ENCODE results near the gene PAPPA.

PAPPA gene

DNA sequence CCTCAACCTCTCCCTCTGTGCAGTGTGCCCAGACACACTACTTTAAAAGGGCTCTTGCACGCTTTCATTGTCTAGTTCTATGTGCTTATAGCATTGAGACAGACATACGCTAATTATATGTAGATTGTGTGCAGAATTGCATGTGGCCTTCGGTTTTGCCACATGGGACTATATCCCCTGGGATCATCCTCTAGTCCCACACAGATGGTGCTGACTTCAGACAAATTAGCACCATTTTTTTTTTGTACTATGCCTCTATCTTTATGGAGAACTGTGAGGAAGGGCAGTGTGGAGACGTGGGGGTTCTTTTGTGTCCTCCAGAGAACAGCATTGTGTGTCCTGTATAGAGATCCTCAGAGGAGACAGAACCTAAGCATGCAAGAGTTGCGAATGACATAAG lies 29.3 kb downstream of the PAPPA start:
- DNase-seq (ENCODE audit: low read depth), result no peak

DNA sequence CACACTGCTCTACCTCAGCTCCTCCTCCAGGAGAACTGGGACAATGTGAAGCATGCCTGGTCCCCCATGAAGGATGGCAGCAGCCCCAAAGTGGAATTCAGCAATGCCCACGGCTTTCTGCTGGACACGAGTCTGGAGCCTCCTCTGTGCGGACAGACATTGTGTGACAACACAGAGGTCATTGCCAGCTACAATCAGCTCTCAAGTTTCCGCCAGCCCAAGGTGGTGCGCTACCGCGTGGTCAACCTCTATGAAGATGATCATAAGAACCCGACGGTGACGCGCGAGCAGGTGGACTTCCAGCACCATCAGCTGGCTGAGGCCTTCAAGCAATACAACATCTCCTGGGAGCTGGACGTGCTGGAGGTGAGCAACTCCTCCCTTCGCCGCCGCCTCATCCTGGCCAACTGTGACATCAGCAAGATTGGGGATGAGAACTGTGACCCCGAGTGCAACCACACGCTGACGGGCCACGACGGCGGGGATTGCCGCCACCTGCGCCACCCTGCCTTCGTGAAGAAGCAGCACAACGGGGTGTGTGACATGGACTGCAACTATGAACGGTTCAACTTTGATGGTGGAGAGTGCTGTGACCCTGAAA lies 34.1 kb downstream of the PAPPA start:
- DNase-seq (ENCODE audit: low read depth), result no peak

- no peak for DNase-seq (ENCODE audit: low read depth)
Measured at GRCh38 chr9:116189683-116190082, 36.1 kb downstream of the PAPPA start.

DNA sequence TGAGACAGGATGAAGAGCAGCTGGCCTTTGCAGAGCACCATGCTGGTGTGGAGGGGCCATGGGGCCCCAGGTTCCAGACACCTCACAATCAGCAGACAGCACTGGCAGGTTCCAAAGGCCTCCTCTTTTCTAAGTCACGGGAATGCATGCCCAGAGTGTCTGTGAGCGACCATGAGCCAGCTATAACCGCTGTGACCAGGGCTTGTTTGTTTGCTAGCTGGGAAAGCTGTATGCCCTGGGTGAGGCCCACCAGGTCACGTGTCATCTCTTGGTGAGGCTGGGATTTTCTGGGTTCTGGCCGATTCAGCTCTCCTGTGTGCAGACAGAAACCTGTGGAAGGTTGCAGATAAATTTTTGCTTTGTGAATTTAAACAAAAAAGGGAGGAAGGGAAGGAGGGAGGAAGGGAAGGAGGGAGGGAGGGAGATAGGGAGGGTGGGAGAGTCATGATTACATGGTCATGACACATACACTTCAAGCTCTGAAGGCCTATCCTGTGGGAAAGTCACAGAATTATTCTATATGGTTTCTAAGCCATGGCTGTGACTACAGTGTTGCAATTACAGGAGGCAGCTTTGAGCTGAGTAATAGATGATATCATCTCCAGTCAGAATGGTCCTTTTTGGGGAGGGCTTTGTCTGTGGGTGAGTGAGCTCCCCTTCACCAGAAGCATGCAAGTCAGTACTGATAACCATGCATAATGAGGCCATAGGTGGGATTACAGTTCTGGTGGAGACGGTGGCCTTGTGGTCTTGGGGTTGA lies 37.2 kb downstream of the PAPPA start:
- peak; percentile 96 for DNase-seq (ENCODE audit: low read depth)

DNA sequence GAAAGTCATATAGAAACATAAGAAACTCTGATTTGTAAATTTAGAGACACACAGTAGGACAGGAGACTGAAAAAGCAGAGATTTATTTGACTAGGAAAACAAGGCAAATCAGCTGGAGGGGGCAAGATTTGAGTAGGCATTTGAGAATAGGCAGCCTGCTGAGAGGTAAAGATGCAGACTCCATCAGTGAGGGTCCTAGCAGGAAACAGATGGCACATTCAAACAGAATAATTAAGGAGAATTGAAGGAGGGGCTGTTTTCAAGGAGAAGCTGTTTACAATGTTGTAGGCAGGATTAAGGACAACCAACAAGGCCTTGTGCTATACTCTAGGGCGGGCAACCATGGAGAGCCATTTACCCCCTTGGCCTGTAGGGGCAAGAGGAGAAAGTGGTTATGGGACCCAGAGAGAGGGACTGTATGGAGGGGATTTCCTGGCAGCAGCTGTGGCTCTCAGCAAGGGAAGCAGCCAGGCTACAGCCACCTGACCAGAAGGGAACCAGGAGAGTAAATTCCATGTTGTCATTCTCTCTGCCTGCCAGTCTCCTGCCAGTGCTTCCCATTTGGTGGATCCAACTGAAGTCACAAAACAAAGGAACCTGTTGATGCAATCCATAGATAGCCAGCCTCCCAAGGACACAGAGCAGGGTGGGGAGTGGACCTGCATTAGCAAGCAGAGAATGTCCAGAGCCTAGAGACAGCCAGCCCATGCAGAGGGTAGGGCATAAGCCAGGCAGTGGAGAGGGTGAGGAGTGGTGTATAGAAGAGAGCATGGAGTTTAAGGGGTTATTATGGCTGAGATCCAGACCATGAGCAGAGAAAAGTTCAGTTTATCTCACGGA lies 38.2 kb downstream of the PAPPA start:
- no peak for DNase-seq (ENCODE audit: low read depth)

GRCh38 chr9:116193636-116194035 lies 40.0 kb downstream of the PAPPA start:
- DNase-seq (ENCODE audit: low read depth), result peak; percentile 86

GRCh38 chr9:116196806-116197205 lies 43.2 kb downstream of the PAPPA start:
- DNase-seq (ENCODE audit: low read depth), result no peak

GRCh38 chr9:116198344-116198743 lies 44.8 kb downstream of the PAPPA start:
- peak; percentile 43 for DNase-seq (ENCODE audit: low read depth)

- no peak for DNase-seq (ENCODE audit: low read depth)
Measured at GRCh38 chr9:116202219-116202912, 48.8 kb downstream of the PAPPA start.

- DNase-seq (ENCODE audit: low read depth), result peak; percentile 41
Measured at GRCh38 chr9:116204252-116204882, 50.8 kb downstream of the PAPPA start.

GRCh38 chr9:116207371-116208111 lies 54.0 kb downstream of the PAPPA start:
- no peak for DNase-seq (ENCODE audit: low read depth)

- peak; percentile 78 for DNase-seq (ENCODE audit: low read depth)
Measured at GRCh38 chr9:116208417-116209232, 55.0 kb downstream of the PAPPA start.

DNA sequence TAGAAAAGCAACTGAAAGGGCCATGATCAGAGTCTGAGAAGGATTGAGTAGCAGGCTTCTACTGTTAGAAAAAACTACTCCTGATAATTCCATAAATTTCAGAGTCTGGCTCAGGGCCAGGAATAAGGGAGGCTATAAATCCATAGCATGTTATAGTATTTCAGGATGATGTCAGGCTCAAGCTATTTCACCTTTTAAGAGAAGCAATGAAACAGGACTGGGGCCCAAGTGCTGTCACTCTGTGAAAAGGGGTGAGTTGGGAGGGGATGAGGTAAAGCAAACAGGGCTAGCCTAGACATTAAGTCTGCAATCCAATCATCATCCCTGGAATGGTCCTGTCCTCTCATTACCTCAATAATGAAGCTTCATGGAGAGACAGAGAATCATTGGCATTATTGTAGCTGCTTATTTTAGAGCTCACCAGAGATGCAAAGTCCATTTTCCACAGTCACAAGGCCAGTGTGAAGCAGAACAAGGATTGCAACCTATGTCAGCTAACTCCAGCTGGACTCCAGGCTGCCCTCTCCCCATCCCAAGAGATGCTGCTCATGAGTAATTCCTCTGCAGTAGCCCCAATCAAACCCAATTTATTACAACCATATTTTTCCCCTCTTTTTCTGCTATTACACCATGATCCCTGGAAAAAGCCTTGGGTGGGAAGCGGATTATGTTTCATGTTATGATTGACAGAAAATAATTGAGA lies 56.0 kb downstream of the PAPPA start:
- DNase-seq (ENCODE audit: low read depth), result no peak

DNA sequence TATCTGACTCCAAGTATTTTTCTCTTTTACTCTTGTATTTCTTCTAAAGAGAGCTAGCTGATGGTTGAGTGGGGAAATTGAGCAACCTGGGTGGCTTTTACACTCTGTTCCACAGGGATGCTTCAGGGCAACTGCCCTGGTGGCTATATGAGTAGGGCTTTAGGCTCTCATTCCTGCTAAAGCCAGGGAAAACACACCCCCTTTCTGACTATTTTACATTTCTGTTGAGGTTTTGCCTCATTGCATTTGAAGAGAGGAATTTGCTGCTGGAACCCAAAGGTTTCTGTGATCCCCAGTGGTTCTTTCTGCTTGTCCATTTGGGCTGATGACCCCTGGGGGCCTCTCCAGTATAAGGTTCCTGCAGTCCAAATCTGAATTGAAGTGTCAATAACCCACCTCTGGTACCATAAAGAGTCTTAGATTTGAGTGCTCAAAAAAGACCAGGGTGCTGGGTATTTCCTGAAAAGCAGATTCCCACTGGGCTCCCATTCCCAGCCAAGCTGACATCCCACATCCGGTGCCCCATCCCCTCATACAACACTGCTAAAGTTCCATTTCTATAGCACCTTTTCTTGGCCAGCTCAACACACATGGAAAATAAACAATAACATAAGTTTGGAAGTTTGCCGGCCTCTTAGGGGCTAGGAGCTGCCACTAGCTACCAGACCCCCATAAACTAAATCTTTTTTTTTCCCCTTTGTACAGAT lies 59.5 kb downstream of the PAPPA start:
- no peak for DNase-seq (ENCODE audit: low read depth)

- no peak for DNase-seq (ENCODE audit: low read depth)
Measured at GRCh38 chr9:116213693-116214047, 60.1 kb downstream of the PAPPA start.

GRCh38 chr9:116218399-116218798 lies 64.8 kb downstream of the PAPPA start:
- no peak for DNase-seq (ENCODE audit: low read depth)

DNA sequence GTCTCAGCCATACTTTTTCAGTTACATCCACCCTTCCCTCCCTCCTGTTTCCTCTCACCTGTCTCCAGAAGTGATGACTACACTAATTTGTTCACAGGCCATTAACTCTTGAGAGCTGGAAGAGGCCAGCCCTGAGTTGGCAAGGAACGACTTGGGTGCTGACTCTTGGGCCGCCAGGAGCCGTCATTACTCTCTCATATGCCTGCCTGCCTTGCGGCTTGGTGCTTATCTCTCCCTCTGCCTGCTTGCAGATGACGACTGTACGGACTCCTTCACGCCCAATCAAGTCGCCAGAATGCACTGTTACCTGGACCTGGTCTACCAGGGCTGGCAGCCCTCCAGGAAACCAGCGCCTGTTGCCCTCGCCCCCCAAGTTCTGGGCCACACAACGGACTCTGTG lies 66.1 kb downstream of the PAPPA start:
- no peak for DNase-seq (ENCODE audit: low read depth)

- DNase-seq (ENCODE audit: low read depth), result peak; percentile 76
Measured at GRCh38 chr9:116223926-116224325, 70.3 kb downstream of the PAPPA start.

- peak; percentile 70 for DNase-seq (ENCODE audit: low read depth)
Measured at GRCh38 chr9:116230051-116230632, 76.6 kb downstream of the PAPPA start.

Measured in amniotic epithelial cell (primary cell).